Lower lobe of right lung (tissue), 2 donors: ENCODE measurements around the gene NAPA. TPM values are rescaled to one million over a fixed set of nuclear protein-coding genes. Genes with fewer than 3 reads are reported as not detected.

Source experiments
- ATAC-seq, 2 donors: fragments of 200-7000 bp; cut with Tn5 transposase; one replicate each; pipeline ENCODE4 v1.9.1; 2020 to 2022; ENCODE audit warnings: mild to moderate bottlenecking in 2 of 2, moderate library complexity in 2 of 2
- DNase-seq: peaks from one replicate; pipeline ENCODE4 v3.0.0-alpha.2; 2020
- H3K27ac ChIP-seq: fragments of 200-600 bp; one replicate; pipeline ENCODE4 v1.8.0; 2022
- H3K27me3 ChIP-seq: fragments of 200-600 bp; one replicate; pipeline ENCODE4 v1.8.0; 2022; ENCODE audit warnings: low read depth
- H3K36me3 ChIP-seq: fragments of 200-600 bp; one replicate; pipeline ENCODE4 v1.8.0; 2022; ENCODE audit warnings: mild to moderate bottlenecking
- H3K4me1 ChIP-seq: fragments of 200-600 bp; one replicate; pipeline ENCODE4 v1.8.0; 2022
- H3K4me3 ChIP-seq: fragments of 200-600 bp; one replicate; pipeline ENCODE4 v1.8.0; 2022; ENCODE audit warnings: mild to moderate bottlenecking
- H3K9me3 ChIP-seq: fragments of 200-600 bp; one replicate; pipeline ENCODE4 v1.8.0; 2022
- intact Hi-C: fragments of 100-400 bp; cut with DNase I; formaldehyde crosslinking; loops from one replicate; pipeline ENCODE4 v1.11.0; 2022
- total RNA-seq: library from RNA; stranded (reverse); fragmentation: NEBNext Ultra II Directional; extraction: Animal tissue kit (Norgen Biotek cat#: 25700); gene quantifications from one replicate; pipeline ENCODE4 v1.2.1, GENCODE V29; 2021
- TF ChIP-seq, protein P1 (sequence below): fragments of 200-600 bp; IDR thresholded peaks from one replicate; pipeline ENCODE4 v1.8.0; 2022; ENCODE audit warnings: antibody characterized with exemption, mild to moderate bottlenecking
- donor health status: DM: no; HTN: yes; CAD: no; lungs with severe emphysema.

NAPA gene
- total RNA-seq, 1 donor from 2014 or later: 115 TPM

DNA sequence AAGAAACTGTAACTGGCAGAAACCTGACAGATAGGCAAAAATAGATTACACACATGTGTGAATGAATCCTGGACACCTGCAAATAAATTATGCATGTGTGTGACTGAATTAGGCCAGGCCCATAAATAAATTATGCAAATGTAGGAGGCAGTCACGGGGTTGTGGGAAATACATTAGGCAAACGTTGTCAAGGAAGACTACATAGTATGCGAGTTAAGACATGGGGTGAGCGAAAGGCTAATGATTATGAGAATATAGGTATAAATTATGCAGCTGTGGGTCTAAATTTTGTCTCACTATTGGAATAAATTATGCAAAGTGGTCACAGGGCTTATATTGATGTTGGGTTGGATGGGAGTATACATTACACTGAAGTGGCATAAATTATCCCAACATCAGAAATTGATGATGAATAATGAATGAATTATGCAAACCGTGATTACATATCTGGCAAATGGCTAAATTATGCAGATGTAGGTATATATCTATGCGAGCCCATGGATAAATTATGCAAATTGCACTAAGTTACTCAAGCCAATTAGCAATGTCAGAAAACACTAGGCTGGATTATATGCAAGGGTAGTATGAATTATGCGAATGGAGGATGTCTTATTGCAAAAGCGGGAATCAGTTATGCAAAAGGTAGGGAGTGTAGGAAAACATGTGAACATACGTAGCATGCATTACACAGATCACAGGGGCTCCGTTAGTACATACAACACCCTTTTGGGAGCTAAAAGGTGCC lies 50.0 kb downstream of the NAPA start:
- Histone ChIP-seq H3K27me3 (peaks cover 43% of the 10 kb centered on the region), H3K36me3 (no peaks in the 10 kb centered on the region), H3K9me3 (no peaks in the 10 kb centered on the region), H3K4me1 (no peaks in the 10 kb centered on the region), H3K4me3 (no peak overlapping the region), H3K27ac (no peak overlapping the region)
- intact Hi-C loops: no loop called here
- DNase-seq (no peak), ATAC-seq (no peak)
- TF ChIP-seq, protein P1, sequence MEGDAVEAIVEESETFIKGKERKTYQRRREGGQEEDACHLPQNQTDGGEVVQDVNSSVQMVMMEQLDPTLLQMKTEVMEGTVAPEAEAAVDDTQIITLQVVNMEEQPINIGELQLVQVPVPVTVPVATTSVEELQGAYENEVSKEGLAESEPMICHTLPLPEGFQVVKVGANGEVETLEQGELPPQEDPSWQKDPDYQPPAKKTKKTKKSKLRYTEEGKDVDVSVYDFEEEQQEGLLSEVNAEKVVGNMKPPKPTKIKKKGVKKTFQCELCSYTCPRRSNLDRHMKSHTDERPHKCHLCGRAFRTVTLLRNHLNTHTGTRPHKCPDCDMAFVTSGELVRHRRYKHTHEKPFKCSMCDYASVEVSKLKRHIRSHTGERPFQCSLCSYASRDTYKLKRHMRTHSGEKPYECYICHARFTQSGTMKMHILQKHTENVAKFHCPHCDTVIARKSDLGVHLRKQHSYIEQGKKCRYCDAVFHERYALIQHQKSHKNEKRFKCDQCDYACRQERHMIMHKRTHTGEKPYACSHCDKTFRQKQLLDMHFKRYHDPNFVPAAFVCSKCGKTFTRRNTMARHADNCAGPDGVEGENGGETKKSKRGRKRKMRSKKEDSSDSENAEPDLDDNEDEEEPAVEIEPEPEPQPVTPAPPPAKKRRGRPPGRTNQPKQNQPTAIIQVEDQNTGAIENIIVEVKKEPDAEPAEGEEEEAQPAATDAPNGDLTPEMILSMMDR: no peak

DNA sequence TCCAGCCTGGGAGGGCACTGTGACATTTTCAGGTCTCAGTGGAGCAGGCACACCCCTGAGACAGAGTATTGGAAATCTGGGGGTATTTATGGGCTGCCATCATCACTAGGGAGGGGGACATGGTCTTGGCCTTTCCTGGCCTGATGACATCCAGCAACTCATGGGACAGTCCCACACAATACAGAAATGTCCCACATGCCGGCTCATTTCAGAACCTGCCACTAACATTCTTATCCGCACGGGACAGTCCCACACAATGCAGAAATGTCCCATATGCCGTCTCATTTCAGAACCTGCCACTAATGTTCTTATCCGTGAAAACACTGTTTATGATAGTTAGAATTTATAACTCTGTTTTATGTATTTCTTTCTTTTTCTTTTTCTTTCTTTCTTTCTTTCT lies 53.0 kb downstream of the NAPA start:
- Histone ChIP-seq H3K27me3 (peaks cover 48% of the 10 kb centered on the region), H3K4me3 (no peak overlapping the region), H3K9me3 (no peaks in the 10 kb centered on the region), H3K27ac (no peak overlapping the region), H3K36me3 (no peaks in the 10 kb centered on the region), H3K4me1 (no peaks in the 10 kb centered on the region)
- ATAC-seq (no peak), DNase-seq (no peak)
- intact Hi-C loops: no loop called here
- TF ChIP-seq, protein P1: no peak

DNA sequence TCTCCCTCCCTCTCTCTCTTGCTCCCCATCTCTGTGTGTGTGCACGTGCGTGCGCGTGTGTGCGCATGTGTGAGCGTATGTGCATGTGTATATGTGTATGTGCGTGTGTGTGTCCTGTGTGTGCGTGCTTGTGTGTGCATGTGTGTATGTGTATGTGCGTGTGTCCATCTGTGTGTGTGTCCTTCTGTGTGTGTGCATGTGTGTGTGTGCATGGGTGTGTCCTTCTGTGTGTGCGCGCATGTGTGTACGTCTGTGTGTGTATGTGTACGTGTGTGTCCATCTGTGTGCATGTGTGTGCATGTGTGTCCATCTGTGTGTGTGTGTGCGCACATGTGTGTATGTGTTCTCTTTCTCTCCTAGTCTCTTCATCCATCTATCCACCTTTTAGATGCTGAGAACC lies 55.4 kb downstream of the NAPA start:
- H3K4me1 ChIP-seq: no peaks in the 10 kb centered on the region
- no peak overlapping the region for H3K27ac ChIP-seq
- H3K9me3 ChIP-seq: no peaks in the 10 kb centered on the region
- DNase-seq (no peak), ATAC-seq (no peak)
- no peak overlapping the region for H3K4me3 ChIP-seq
- TF ChIP-seq, protein P1: no peak
- intact Hi-C loops: no loop called here
- peaks cover 53% of the 10 kb centered on the region for H3K27me3 ChIP-seq
- no peaks in the 10 kb centered on the region for H3K36me3 ChIP-seq

DNA sequence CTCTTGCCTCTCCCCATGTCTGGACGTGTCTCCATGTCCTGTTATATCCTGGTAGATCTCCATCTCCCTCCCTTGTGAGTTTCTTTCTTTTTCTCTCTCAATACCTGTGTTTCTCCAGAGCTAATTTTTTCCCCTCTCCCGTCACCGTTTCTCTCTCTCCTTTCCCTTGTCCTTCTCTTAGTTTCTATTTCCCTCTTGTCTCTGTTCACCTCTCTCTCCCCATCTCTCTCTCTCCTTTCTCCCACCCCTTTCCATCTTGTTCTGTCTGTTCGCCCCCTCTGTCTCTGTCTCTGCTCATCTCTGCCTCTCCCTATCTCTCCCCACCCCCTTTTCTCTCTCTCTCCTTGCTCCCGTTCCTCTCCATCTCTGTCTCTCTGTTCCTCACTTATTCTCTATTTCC lies 56.2 kb downstream of the NAPA start:
- H3K9me3 ChIP-seq: no peaks in the 10 kb centered on the region
- no peak for DNase-seq
- no peak overlapping the region for H3K27ac ChIP-seq
- H3K4me3 ChIP-seq: no peak overlapping the region
- no peaks in the 10 kb centered on the region for H3K36me3 ChIP-seq
- no peaks in the 10 kb centered on the region for H3K4me1 ChIP-seq
- intact Hi-C loops: no loop called here
- ATAC-seq: no peak
- peaks cover 48% of the 10 kb centered on the region for H3K27me3 ChIP-seq
- TF ChIP-seq, protein P1: no peak

DNA sequence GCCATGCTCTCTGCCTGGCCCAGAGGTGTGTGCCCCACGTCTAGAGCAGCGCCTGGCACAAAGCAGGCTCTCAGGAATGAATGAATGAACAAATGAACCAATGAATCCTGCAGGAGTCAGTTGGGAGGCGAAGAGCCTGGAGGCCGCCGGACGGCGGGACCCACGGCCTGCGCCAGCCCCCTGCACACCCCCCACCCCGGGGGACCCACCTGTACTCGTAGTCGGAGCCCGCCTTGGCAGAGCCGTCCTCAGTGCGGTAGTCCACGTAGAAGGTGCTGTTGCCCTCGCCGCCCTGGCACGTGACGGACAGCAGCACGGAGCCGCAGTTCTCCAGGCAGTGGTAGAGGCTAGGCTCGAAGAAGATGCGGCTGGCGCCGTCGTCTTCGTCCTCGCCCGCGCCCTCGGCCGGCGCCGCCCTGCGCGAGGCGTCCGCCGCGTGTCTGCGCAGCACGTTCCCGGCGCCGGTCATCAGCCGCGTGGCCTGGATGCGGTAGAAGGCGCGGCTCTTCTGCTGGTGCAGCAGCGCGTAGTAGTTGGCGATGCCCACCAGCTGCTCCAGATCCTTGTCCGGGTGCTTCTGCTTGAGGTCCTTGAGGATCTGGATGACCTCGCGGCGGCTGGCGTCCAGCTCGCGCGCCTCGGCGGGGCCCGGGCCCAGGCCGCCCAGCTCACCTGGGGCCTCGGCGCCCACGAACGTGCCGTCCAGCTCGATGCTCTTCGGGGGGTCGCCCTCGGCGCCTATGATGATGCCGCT lies 58.0 kb downstream of the NAPA start:
- intact Hi-C loops: no loop called here
- H3K4me3 ChIP-seq: no peak overlapping the region
- no peaks in the 10 kb centered on the region for H3K9me3 ChIP-seq
- H3K4me1 ChIP-seq: no peaks in the 10 kb centered on the region
- peak in 1 of 2 donors; percentile 28 for ATAC-seq
- no peak overlapping the region for H3K27ac ChIP-seq
- TF ChIP-seq, protein P1: no peak
- H3K27me3 ChIP-seq: peaks cover 54% of the 10 kb centered on the region
- H3K36me3 ChIP-seq: no peaks in the 10 kb centered on the region
- DNase-seq: no peak
